ENCODE data around the gene UBE2R2. TPM values are rescaled to one million over a fixed set of nuclear protein-coding genes. Genes with fewer than 3 reads are reported as not detected.

Gene UBE2R2
- total and polyA plus RNA-seq, 12 donors, result 15.8 to 47.9 (median 41.4) TPM

DNA sequence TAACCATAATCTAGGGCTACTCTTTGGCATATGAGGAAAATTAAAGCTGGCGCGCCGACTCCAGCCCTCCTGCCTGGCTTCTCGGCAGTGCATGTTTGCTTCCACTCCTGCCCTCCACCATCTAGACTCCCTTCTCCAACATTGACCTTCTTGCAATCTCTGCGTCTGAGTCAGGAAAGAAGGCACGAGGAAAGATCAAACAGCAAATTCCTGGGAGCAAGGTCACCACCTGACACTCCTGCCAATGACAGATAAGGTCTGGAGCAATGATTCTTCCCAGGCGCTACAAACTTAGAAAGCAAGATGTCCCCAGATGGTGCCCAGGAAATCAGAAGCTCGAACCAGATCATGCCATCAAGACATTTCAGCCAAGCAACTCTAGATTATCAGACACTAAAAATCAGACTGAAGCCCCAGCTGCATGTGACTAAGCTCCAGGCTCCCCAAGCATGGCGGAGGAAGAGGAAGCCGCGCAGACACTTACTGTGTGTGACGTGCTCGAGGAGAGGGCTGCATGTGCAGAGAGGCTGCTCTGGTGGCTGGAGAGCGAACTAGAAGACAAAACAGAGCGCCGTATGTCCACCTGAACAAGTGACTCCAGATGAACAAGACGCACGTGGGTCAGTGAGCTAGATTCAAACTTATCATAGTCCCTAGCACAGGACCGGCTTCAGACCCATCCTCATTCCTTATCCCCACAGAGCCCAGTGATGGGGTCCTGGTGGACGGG, 115.3 kb downstream of the UBE2R2 start:
- Histone ChIP-seq H3K9me3 (no peaks in the 10 kb centered on the region), H3K4me1 (peaks cover 0 to 12% (median 0%) of the 10 kb centered on the region in 9 donors), H3K4me3 (no peak overlapping the region), H3K27ac (no peak overlapping the region), H3K27me3 (no peaks in the 10 kb centered on the region), H3K36me3 (peaks cover 0 to 98% (median 54%) of the 10 kb centered on the region in 9 donors)
- TF ChIP-seq CTCF (IDR thresholded peaks at IDR 0.05), result no peak
- ATAC-seq (peak in 2 of 8 donors; percentile 10 to 30), DNase-seq (no peak)
- intact Hi-C loops (cut with DNase I), result no loop called here
- WGBS, 2 donors, result 80 to 84% methylated on average over 20 of the region's 20 CpGs

GRCh38 chr9:33934188-33934878, 117.4 kb downstream of the UBE2R2 start:
- no peak for DNase-seq
- H3K36me3 ChIP-seq, result peaks cover 0 to 98% (median 37%) of the 10 kb centered on the region in 9 donors
- intact Hi-C loops (cut with DNase I), result no loop called here
- H3K4me3 ChIP-seq, result no peak overlapping the region
- no peak for TF ChIP-seq CTCF (IDR thresholded peaks at IDR 0.05)
- ATAC-seq, result no peak
- 66 to 70% methylated on average over 5 of the region's 5 CpGs for WGBS, 2 donors
- no peaks in the 10 kb centered on the region for H3K9me3 ChIP-seq
- no peaks in the 10 kb centered on the region for H3K27me3 ChIP-seq
- H3K27ac ChIP-seq, result peak overlapping the region in 4 of 10 donors; percentile 17 to 36 (median 30)
- H3K4me1 ChIP-seq, result peaks cover 0 to 12% (median 0%) of the 10 kb centered on the region in 9 donors

- intact Hi-C loops (cut with DNase I), result loop anchor here in 2 of 10 donors (5.0 to 10.0 kb wide), 2 partner anchors 47 to 55 kb away; no protein-coding TSS in a partner anchor
- ATAC-seq (no peak), DNase-seq (no peak)
- H3K27me3 ChIP-seq, result no peaks in the 10 kb centered on the region
- no peaks in the 10 kb centered on the region for H3K9me3 ChIP-seq
- H3K27ac ChIP-seq, result no peak overlapping the region
- H3K4me1 ChIP-seq, result peaks cover 0 to 20% (median 4%) of the 10 kb centered on the region in 9 donors
- H3K36me3 ChIP-seq, result peaks cover 0 to 93% (median 19%) of the 10 kb centered on the region in 9 donors
- no peak for TF ChIP-seq CTCF (IDR thresholded peaks at IDR 0.05)
- H3K4me3 ChIP-seq, result no peak overlapping the region
- 76 to 83% methylated on average over 9 of the region's 9 CpGs for WGBS, 2 donors
Observed at GRCh38 chr9:33939924-33940874, 123.2 kb downstream of the UBE2R2 start.
